GM21447 (cell line): ENCODE results near the gene SFT2D2.

Experiments
- ATAC-seq: cut with Tn5 transposase; IDR thresholded peaks from one replicate; pipeline ENCODE4 v1.9.1; 2021; ENCODE audit not compliant: unreplicated experiment

The SFT2D2 gene

GRCh38 chr1:168221275-168221674 lies 4.5 kb upstream of the SFT2D2 start:
- no peak for ATAC-seq

GRCh38 chr1:168223261-168223660 lies 2.5 kb upstream of the SFT2D2 start:
- ATAC-seq: no peak

- no peak for ATAC-seq
These were observed 1.9 kb upstream of the SFT2D2 start for GRCh38 chr1:168223681-168224540.

GRCh38 chr1:168224991-168225390 lies 813 bp upstream of the SFT2D2 start:
- no peak for ATAC-seq

- ATAC-seq: no peak
These were observed 1.8 kb downstream of the SFT2D2 start for GRCh38 chr1:168227620-168228019.

GRCh38 chr1:168229893-168230292 lies 4.1 kb downstream of the SFT2D2 start:
- no peak for ATAC-seq

- ATAC-seq: no peak
These were observed 4.9 kb downstream of the SFT2D2 start for GRCh38 chr1:168230709-168231108.

- peak; percentile 86 for ATAC-seq
These were observed 9.2 kb downstream of the SFT2D2 start for GRCh38 chr1:168234846-168235547.

GRCh38 chr1:168235548-168235885 lies 9.7 kb downstream of the SFT2D2 start:
- ATAC-seq: no peak

GRCh38 chr1:168235937-168236336 lies 10.1 kb downstream of the SFT2D2 start:
- no peak for ATAC-seq

- ATAC-seq: no peak
These were observed 11.2 kb downstream of the SFT2D2 start for GRCh38 chr1:168236836-168237611.

GRCh38 chr1:168243198-168243597 lies 17.4 kb downstream of the SFT2D2 start:
- ATAC-seq: no peak

GRCh38 chr1:168243636-168244212 lies 17.9 kb downstream of the SFT2D2 start:
- ATAC-seq: no peak

- no peak for ATAC-seq
These were observed 19.2 kb downstream of the SFT2D2 start for GRCh38 chr1:168245042-168245441.

GRCh38 chr1:168246506-168246905 lies 20.7 kb downstream of the SFT2D2 start:
- no peak for ATAC-seq

GRCh38 chr1:168252204-168252733 lies 26.5 kb downstream of the SFT2D2 start:
- no peak for ATAC-seq

- no peak for ATAC-seq
These were observed 30.4 kb downstream of the SFT2D2 start for GRCh38 chr1:168256164-168256563.

GRCh38 chr1:168257397-168257796 lies 31.6 kb downstream of the SFT2D2 start:
- no peak for ATAC-seq

GRCh38 chr1:168259567-168259966 lies 33.8 kb downstream of the SFT2D2 start:
- no peak for ATAC-seq

GRCh38 chr1:168260393-168260792 lies 34.6 kb downstream of the SFT2D2 start:
- no peak for ATAC-seq

- no peak for ATAC-seq
These were observed 35.6 kb downstream of the SFT2D2 start for GRCh38 chr1:168261390-168261789.
